ENCODE results near the gene BAIAP2L1.

DNA sequence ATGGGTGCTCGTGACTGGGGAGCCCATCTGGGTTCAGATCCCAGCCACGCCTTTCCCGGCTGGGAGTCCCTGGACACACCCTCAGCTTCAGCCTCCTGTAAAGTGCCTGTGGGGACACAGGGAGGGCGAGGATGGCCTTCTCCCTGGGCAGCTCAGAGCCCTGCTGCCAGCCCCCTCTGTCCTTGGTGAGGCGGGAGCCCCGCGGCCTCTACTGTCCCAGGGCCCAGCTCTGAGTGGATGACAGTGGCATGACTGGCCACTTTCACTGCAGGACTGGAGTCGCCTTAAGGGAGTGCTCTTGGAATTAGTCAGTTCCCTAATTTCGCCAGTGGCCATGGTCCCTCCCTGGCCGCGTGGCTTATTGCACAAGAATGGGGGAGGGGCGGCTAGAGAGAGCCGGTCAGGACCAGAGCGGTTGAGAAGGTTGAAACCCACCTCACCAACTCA is 114.8 kb downstream of the BAIAP2L1 start:
- TF ChIP-seq ZXDB (tag by site-specific recombination; IDR thresholded peaks at IDR 0.05) (no peak), ZSCAN18 (tag by site-specific recombination; IDR thresholded peaks at IDR 0.05) (no peak), KLF16 (tag by site-specific recombination; IDR thresholded peaks at IDR 0.05) (no peak)
- TF ChIP-seq, protein P1, sequence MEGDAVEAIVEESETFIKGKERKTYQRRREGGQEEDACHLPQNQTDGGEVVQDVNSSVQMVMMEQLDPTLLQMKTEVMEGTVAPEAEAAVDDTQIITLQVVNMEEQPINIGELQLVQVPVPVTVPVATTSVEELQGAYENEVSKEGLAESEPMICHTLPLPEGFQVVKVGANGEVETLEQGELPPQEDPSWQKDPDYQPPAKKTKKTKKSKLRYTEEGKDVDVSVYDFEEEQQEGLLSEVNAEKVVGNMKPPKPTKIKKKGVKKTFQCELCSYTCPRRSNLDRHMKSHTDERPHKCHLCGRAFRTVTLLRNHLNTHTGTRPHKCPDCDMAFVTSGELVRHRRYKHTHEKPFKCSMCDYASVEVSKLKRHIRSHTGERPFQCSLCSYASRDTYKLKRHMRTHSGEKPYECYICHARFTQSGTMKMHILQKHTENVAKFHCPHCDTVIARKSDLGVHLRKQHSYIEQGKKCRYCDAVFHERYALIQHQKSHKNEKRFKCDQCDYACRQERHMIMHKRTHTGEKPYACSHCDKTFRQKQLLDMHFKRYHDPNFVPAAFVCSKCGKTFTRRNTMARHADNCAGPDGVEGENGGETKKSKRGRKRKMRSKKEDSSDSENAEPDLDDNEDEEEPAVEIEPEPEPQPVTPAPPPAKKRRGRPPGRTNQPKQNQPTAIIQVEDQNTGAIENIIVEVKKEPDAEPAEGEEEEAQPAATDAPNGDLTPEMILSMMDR (tag by site-specific recombination; IDR thresholded peaks at IDR 0.05) = no peak
